ENCODE measurements around the gene NAALADL2.

NAALADL2 gene

DNA sequence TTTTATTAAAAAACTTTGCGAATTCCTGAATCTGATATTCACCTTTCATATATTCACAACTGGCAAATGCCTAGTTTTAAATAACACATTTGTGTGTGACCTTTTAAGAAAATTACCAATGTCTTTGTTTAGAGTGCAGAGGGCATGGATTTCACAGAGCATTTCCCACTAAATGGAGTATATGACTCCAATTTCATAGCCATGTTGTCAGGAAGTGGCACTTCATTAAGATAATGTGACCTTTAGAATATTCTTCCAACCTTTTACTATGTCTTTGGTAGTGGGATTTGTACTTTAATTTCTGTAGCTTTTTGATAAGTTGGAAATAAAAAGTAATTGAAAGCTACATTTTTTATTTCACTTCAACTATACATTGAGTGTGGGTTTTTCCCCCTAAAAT lies 188.7 kb downstream of the NAALADL2 start:
- no peak for TF ChIP-seq YY1 (IDR thresholded peaks at IDR 0.05; ENCODE audit: low read depth)
- no peak for TF ChIP-seq EP300 (IDR thresholded peaks at IDR 0.05; ENCODE audit: borderline replicate concordance)
- TF ChIP-seq REST (IDR thresholded peaks at IDR 0.05; ENCODE audit: low read depth): no peak
- TF ChIP-seq, protein P1, sequence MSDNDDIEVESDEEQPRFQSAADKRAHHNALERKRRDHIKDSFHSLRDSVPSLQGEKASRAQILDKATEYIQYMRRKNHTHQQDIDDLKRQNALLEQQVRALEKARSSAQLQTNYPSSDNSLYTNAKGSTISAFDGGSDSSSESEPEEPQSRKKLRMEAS (IDR thresholded peaks at IDR 0.05): no peak
- TF ChIP-seq USF1 (IDR thresholded peaks at IDR 0.05): no peak
- TF ChIP-seq TEAD4 (IDR thresholded peaks at IDR 0.05): no peak
- TF ChIP-seq NFIC (IDR thresholded peaks at IDR 0.05): no peak
- TF ChIP-seq FOXM1 (IDR thresholded peaks at IDR 0.05; ENCODE audit: borderline replicate concordance, low read depth): no peak
- no peak for TF ChIP-seq EGR1 (IDR thresholded peaks at IDR 0.05)
- no peak for TF ChIP-seq TAF1 (IDR thresholded peaks at IDR 0.05; ENCODE audit: low read depth)
- no peak for TF ChIP-seq CEBPB (IDR thresholded peaks at IDR 0.05)

GRCh38 chr3:175057401-175057800 lies 198.3 kb downstream of the NAALADL2 start:
- no peak for TF ChIP-seq CEBPB (IDR thresholded peaks at IDR 0.05)
- no peak for TF ChIP-seq RAD21 (IDR thresholded peaks at IDR 0.05; ENCODE audit: low read depth)
- TF ChIP-seq TCF12 (IDR thresholded peaks at IDR 0.05; ENCODE audit: low read depth): no peak
- TF ChIP-seq REST (IDR thresholded peaks at IDR 0.05; ENCODE audit: low read depth): no peak
- TF ChIP-seq, protein P1 (IDR thresholded peaks at IDR 0.05): no peak
- TF ChIP-seq FOXM1 (IDR thresholded peaks at IDR 0.05; ENCODE audit: borderline replicate concordance, low read depth): no peak
- no peak for TF ChIP-seq USF1 (IDR thresholded peaks at IDR 0.05)
- no peak for TF ChIP-seq YY1 (IDR thresholded peaks at IDR 0.05; ENCODE audit: low read depth)
- no peak for TF ChIP-seq TEAD4 (IDR thresholded peaks at IDR 0.05)
- TF ChIP-seq NFIC (IDR thresholded peaks at IDR 0.05): no peak

- TF ChIP-seq REST (IDR thresholded peaks at IDR 0.05; ENCODE audit: low read depth) (no peak), TEAD4 (IDR thresholded peaks at IDR 0.05) (no peak), YY1 (IDR thresholded peaks at IDR 0.05; ENCODE audit: low read depth) (no peak), TCF12 (IDR thresholded peaks at IDR 0.05; ENCODE audit: low read depth) (no peak), ZBTB7A (IDR thresholded peaks at IDR 0.05; ENCODE audit: low read depth) (no peak), USF1 (IDR thresholded peaks at IDR 0.05) (no peak), CEBPB (IDR thresholded peaks at IDR 0.05) (no peak), RAD21 (IDR thresholded peaks at IDR 0.05; ENCODE audit: low read depth) (no peak), FOXM1 (IDR thresholded peaks at IDR 0.05; ENCODE audit: borderline replicate concordance, low read depth) (no peak), EP300 (IDR thresholded peaks at IDR 0.05; ENCODE audit: borderline replicate concordance) (no peak), CREB1 (IDR thresholded peaks at IDR 0.05; ENCODE audit: low read depth) (no peak), NFIC (IDR thresholded peaks at IDR 0.05) (no peak), TAF1 (IDR thresholded peaks at IDR 0.05; ENCODE audit: low read depth) (no peak), EGR1 (IDR thresholded peaks at IDR 0.05) (no peak)
- TF ChIP-seq, protein P1 (IDR thresholded peaks at IDR 0.05): no peak
These were observed 200.7 kb downstream of the NAALADL2 start for GRCh38 chr3:175059788-175060187.

- TF ChIP-seq TCF12 (IDR thresholded peaks at IDR 0.05; ENCODE audit: low read depth) (no peak), YY1 (IDR thresholded peaks at IDR 0.05; ENCODE audit: low read depth) (no peak), USF1 (IDR thresholded peaks at IDR 0.05) (no peak), EP300 (IDR thresholded peaks at IDR 0.05; ENCODE audit: borderline replicate concordance) (no peak), CREB1 (IDR thresholded peaks at IDR 0.05; ENCODE audit: low read depth) (no peak), ZBTB7A (IDR thresholded peaks at IDR 0.05; ENCODE audit: low read depth) (no peak), TEAD4 (IDR thresholded peaks at IDR 0.05) (no peak), FOXM1 (IDR thresholded peaks at IDR 0.05; ENCODE audit: borderline replicate concordance, low read depth) (no peak), CEBPB (IDR thresholded peaks at IDR 0.05) (no peak), TAF1 (IDR thresholded peaks at IDR 0.05; ENCODE audit: low read depth) (no peak), NFIC (IDR thresholded peaks at IDR 0.05) (no peak), RAD21 (IDR thresholded peaks at IDR 0.05; ENCODE audit: low read depth) (no peak), EGR1 (IDR thresholded peaks at IDR 0.05) (no peak)
- TF ChIP-seq, protein P1 (IDR thresholded peaks at IDR 0.05): no peak
These were observed 206.4 kb downstream of the NAALADL2 start for GRCh38 chr3:175065497-175065896.
